CD14-positive monocyte (primary cell): Measurements from ENCODE around the gene TMEM117. TPM values are rescaled to one million over a fixed set of nuclear protein-coding genes. Genes with fewer than 3 reads are reported as not detected.

Experiments
- DNase-seq, 3 donors: peaks; one replicate each; pipeline ENCODE4 v3.0.0-alpha.2; 2011 to 2022
- H2AFZ ChIP-seq: 2 replicates; pipeline ENCODE4 v1.6.0; 2012; ENCODE audit warnings: mild to moderate bottlenecking, low read depth, low read length, inconsistent platforms; ENCODE audit not compliant: insufficient read depth, poor library complexity, severe bottlenecking
- H3K27ac ChIP-seq, 2 donors: 1 replicate in 1 of 2; 2 replicates in 1 of 2; pipeline ENCODE4 v1.5.1; 2012 to 2013; ENCODE audit warnings: low read length in 2 of 2, control low read depth in 1 of 2, inconsistent platforms in 1 of 2, low read depth in 1 of 2, mild to moderate bottlenecking in 1 of 2
- H3K27me3 ChIP-seq, 2 donors: one replicate each; pipeline versions ENCODE4 v1.6.0 to v1.6.1; 2011 to 2013; ENCODE audit warnings: low read length in 2 of 2; ENCODE audit not compliant: control insufficient read depth in 2 of 2, insufficient read depth in 2 of 2
- H3K36me3 ChIP-seq, 2 donors: replicated peaks in 1 of 2; 1 replicate in 1 of 2; 2 replicates in 1 of 2; pipeline versions ENCODE4 v1.5.1 to v1.6.1; 2012 to 2013; ENCODE audit warnings: low read length in 2 of 2, control low read depth in 1 of 2, inconsistent platforms in 1 of 2, mild to moderate bottlenecking in 1 of 2; ENCODE audit not compliant: insufficient read depth in 2 of 2, control insufficient read depth in 1 of 2
- H3K4me1 ChIP-seq, 2 donors: 1 replicate in 1 of 2; 2 replicates in 1 of 2; pipeline versions ENCODE4 v1.5.1 to v1.6.1; 2012 to 2013; ENCODE audit warnings: low read length in 2 of 2, control low read depth in 1 of 2, inconsistent platforms in 1 of 2, mild to moderate bottlenecking in 1 of 2, moderate library complexity in 1 of 2; ENCODE audit not compliant: insufficient read depth in 2 of 2, control insufficient read depth in 1 of 2
- H3K4me2 ChIP-seq: replicated peaks from 2 replicates; pipeline ENCODE3; 2012; ENCODE audit warnings: low read length, moderate library complexity, mild to moderate bottlenecking; ENCODE audit not compliant: poor library complexity, severe bottlenecking; ENCODE audit errors: extremely low read depth
- H3K4me3 ChIP-seq, 3 experiments: fragments of 200-600 bp in 1 of 3; sonication (generic) in 1 of 3; replicated peaks in 1 of 3; 1 replicate in 2 of 3; 2 replicates in 1 of 3; pipeline ENCODE4 v1.5.1; 2011 to 2013; ENCODE audit warnings: low read length in 3 of 3, mild to moderate bottlenecking in 3 of 3, control low read depth in 2 of 3, low read depth in 2 of 3, inconsistent platforms in 1 of 3, moderate library complexity in 1 of 3
- H3K79me2 ChIP-seq: 2 replicates; pipeline ENCODE4 v1.6.0; 2012; ENCODE audit warnings: mild to moderate bottlenecking, control low read depth, inconsistent platforms, low read length, moderate library complexity; ENCODE audit not compliant: insufficient read depth
- H3K9ac ChIP-seq: 2 replicates; pipeline ENCODE4 v1.6.0; 2017; ENCODE audit warnings: low read length, mild to moderate bottlenecking; ENCODE audit not compliant: insufficient read depth, poor library complexity, severe bottlenecking
- H3K9me3 ChIP-seq, 2 donors: replicated peaks in 1 of 2; 1 replicate in 1 of 2; 2 replicates in 1 of 2; pipeline versions ENCODE4 v1.5.1 to v1.6.1; 2012 to 2013; ENCODE audit warnings: low read length in 2 of 2, control low read depth in 1 of 2; ENCODE audit not compliant: control insufficient read depth in 1 of 2, insufficient read depth in 1 of 2
- H4K20me1 ChIP-seq: 2 replicates; pipeline ENCODE4 v1.6.0; 2012; ENCODE audit warnings: mild to moderate bottlenecking, low read length, control low read depth, moderate library complexity; ENCODE audit not compliant: insufficient read depth
- H3K27ac Mint-ChIP-seq, 7 donors: one replicate each; pipeline ENCODE4 v1.8.0; 2020; ENCODE audit warnings: mild to moderate bottlenecking in 7 of 7, mixed read lengths in 7 of 7, moderate library complexity in 6 of 7, inconsistent platforms in 2 of 7
- H3K27me3 Mint-ChIP-seq, 3 donors: one replicate each; pipeline ENCODE4 v1.8.0; 2021 to 2022; ENCODE audit warnings: low read depth in 3 of 3, mild to moderate bottlenecking in 3 of 3, mixed read lengths in 3 of 3, moderate library complexity in 3 of 3, inconsistent platforms in 1 of 3
- H3K36me3 Mint-ChIP-seq, 2 donors: one replicate each; pipeline ENCODE4 v1.8.0; 2020; ENCODE audit warnings: mixed read lengths in 2 of 2, inconsistent platforms in 1 of 2, mild to moderate bottlenecking in 1 of 2
- H3K4me1 Mint-ChIP-seq: one replicate; pipeline ENCODE4 v1.8.0; 2020; ENCODE audit warnings: mild to moderate bottlenecking, mixed read lengths
- H3K4me3 Mint-ChIP-seq, 2 donors: one replicate each; pipeline ENCODE4 v1.8.0; 2020; ENCODE audit warnings: mild to moderate bottlenecking in 2 of 2, mixed read lengths in 2 of 2, moderate library complexity in 1 of 2
- H3K9me3 Mint-ChIP-seq, 7 donors: one replicate each; pipeline ENCODE4 v1.8.0; 2020 to 2022; ENCODE audit warnings: mixed read lengths in 7 of 7, mild to moderate bottlenecking in 6 of 7, moderate library complexity in 6 of 7, inconsistent platforms in 2 of 7
- CTCF ChIP-seq: fragments of 200-600 bp; IDR thresholded peaks from one replicate; pipeline ENCODE4 v1.8.0; 2022; ENCODE audit warnings: antibody characterized with exemption, mild to moderate bottlenecking
- WGBS: methylation state at CpG from one replicate; pipeline ENCODE4 v1.1.5; 2013; ENCODE audit warnings: missing lambda C conversion rate; ENCODE audit not compliant: insufficient coverage; 5-methylcytosine and 5-hydroxymethylcytosine counted together
- intact Hi-C, 2 donors: fragments of 100-400 bp; cut with micrococcal nuclease; formaldehyde crosslinking; loops; one replicate each; pipeline versions ENCODE4 v1.15.0 to v1.15.1; 2023
- polyA plus RNA-seq, 3 donors: library from polyadenylated mRNA; depleted of rRNA in 1 of 3; unstranded in 2 of 3; stranded (reverse) in 1 of 3; fragments of 300-500 nt in 2 of 3; fragments of >200 nt in 1 of 3; fragmentation: Illumina TruSeq in 2 of 3; gene quantifications; 1 replicate in 2 of 3; 2 replicates in 1 of 3; pipeline ENCODE4 v1.2.3, GENCODE V29; 2012 to 2021

TMEM117 gene
- polyA plus RNA-seq, 3 donors, result 0.11 to 0.42 TPM; not detected in 1

- H3K27me3 ChIP-seq, result no peaks in the 10 kb centered on the region
- no peaks in the 10 kb centered on the region for H3K36me3 ChIP-seq
- no peaks in the 10 kb centered on the region for H3K27me3 Mint-ChIP-seq
- intact Hi-C loops, result no loop called here
- H3K9me3 Mint-ChIP-seq, result peaks cover 0 to 7% (median 4%) of the 10 kb centered on the region in 7 donors
- H3K4me2 ChIP-seq, result no peak overlapping the region
- no peak overlapping the region for H3K27ac ChIP-seq
- no peak overlapping the region for H3K9ac ChIP-seq
- no peaks in the 10 kb centered on the region for H3K79me2 ChIP-seq
- no peaks in the 10 kb centered on the region for H4K20me1 ChIP-seq
- H3K9me3 ChIP-seq, result peaks cover 3 to 4% of the 10 kb centered on the region in 2 donors
- no peaks in the 10 kb centered on the region for H3K4me1 ChIP-seq
- no peak overlapping the region for H3K4me3 ChIP-seq
- TF ChIP-seq CTCF, result no peak
- no peak overlapping the region for H3K27ac Mint-ChIP-seq
- no peak overlapping the region for H3K4me3 Mint-ChIP-seq
- no peaks in the 10 kb centered on the region for H3K4me1 Mint-ChIP-seq
- no peak for DNase-seq
- WGBS, result no CpG with 5 or more reads among the region's 1 CpG
- no peaks in the 10 kb centered on the region for H3K36me3 Mint-ChIP-seq
- no peak overlapping the region for H2AFZ ChIP-seq
Observed at GRCh38 chr12:44088647-44089046, 252.8 kb downstream of the TMEM117 start.

- Mint-ChIP-seq H3K36me3 (no peaks in the 10 kb centered on the region), H3K4me3 (no peak overlapping the region), H3K4me1 (no peaks in the 10 kb centered on the region), H3K27ac (no peak overlapping the region), H3K27me3 (no peaks in the 10 kb centered on the region), H3K9me3 (peaks cover 0 to 9% (median 7%) of the 10 kb centered on the region in 7 donors)
- WGBS, result no CpG with 5 or more reads among the region's 3 CpGs
- no peaks in the 10 kb centered on the region for H3K27me3 ChIP-seq
- no peak overlapping the region for H3K27ac ChIP-seq
- no peak for TF ChIP-seq CTCF
- H3K4me1 ChIP-seq, result no peaks in the 10 kb centered on the region
- H3K79me2 ChIP-seq, result no peaks in the 10 kb centered on the region
- no peak for DNase-seq
- peaks cover 3 to 13% of the 10 kb centered on the region in 2 donors for H3K9me3 ChIP-seq
- H2AFZ ChIP-seq, result no peak overlapping the region
- H3K4me3 ChIP-seq, result no peak overlapping the region
- no peaks in the 10 kb centered on the region for H3K36me3 ChIP-seq
- intact Hi-C loops, result no loop called here
- no peak overlapping the region for H3K4me2 ChIP-seq
- no peak overlapping the region for H3K9ac ChIP-seq
- no peaks in the 10 kb centered on the region for H4K20me1 ChIP-seq
Observed at GRCh38 chr12:44091948-44092606, 256.2 kb downstream of the TMEM117 start.
